ENCODE results near the gene KRT75.

DNA sequence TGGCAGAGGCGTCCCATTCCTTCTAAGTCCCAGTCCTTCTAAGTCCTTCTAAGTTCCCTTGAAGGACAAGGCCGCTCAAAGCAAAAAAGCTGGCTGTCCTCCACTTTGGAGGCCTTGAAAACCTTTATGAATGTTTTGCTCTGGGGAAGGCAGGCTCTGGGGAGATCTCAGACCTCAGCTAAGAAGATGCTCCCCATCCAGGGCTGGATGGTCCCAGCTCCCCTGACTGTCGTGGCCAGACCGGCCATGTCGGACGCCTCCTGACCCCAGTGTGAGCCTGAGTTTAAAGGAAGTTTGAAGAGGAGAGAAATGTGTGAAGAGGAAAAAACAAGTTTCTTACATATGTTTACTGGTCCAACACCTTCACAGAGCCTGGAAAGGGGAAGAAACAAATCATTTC lies 54.6 kb downstream of the KRT75 start:
- TF ChIP-seq, protein P1, sequence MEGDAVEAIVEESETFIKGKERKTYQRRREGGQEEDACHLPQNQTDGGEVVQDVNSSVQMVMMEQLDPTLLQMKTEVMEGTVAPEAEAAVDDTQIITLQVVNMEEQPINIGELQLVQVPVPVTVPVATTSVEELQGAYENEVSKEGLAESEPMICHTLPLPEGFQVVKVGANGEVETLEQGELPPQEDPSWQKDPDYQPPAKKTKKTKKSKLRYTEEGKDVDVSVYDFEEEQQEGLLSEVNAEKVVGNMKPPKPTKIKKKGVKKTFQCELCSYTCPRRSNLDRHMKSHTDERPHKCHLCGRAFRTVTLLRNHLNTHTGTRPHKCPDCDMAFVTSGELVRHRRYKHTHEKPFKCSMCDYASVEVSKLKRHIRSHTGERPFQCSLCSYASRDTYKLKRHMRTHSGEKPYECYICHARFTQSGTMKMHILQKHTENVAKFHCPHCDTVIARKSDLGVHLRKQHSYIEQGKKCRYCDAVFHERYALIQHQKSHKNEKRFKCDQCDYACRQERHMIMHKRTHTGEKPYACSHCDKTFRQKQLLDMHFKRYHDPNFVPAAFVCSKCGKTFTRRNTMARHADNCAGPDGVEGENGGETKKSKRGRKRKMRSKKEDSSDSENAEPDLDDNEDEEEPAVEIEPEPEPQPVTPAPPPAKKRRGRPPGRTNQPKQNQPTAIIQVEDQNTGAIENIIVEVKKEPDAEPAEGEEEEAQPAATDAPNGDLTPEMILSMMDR (IDR thresholded peaks at IDR 0.05 in 8 of 11, conservative IDR thresholded peaks at IDR 0.05 in 3 of 11) = no peak
- TF ChIP-seq POLR2AphosphoS5 (IDR thresholded peaks at IDR 0.05) (no peak), POLR2A (IDR thresholded peaks at IDR 0.05) (no peak)
